Activated naive CD4-positive, alpha-beta T cell treated with anti-CD3 and anti-CD28 coated beads for 36 hours (primary cell): Measurements from ENCODE around the gene BAZ2A. TPM values are rescaled to one million over a fixed set of nuclear protein-coding genes. Genes with fewer than 3 reads are reported as not detected.

ENCODE experiments used
- CTCF ChIA-PET: fragments of 350-600 bp; sonication (Branson Sonifier 250); formaldehyde crosslinking; loops from one replicate; lab custom pipeline; 2021; ENCODE audit warnings: antibody characterized with exemption; lab: Charles Lee
- DNase-seq: peaks from one replicate; pipeline ENCODE4 v3.0.0-alpha.2; 2020
- H3K27ac Mint-ChIP-seq: one replicate; pipeline ENCODE4 v1.8.0; 2021; ENCODE audit warnings: mild to moderate bottlenecking, mixed read lengths
- H3K27me3 Mint-ChIP-seq: one replicate; pipeline ENCODE4 v1.8.0; 2021; ENCODE audit warnings: low read depth, mixed read lengths
- H3K36me3 Mint-ChIP-seq: one replicate; pipeline ENCODE4 v1.8.0; 2021; ENCODE audit warnings: low read depth, mixed read lengths
- H3K4me1 Mint-ChIP-seq: one replicate; pipeline ENCODE4 v1.8.0; 2021; ENCODE audit warnings: low read depth, mixed read lengths
- H3K4me3 Mint-ChIP-seq: one replicate; pipeline ENCODE4 v1.8.0; 2021; ENCODE audit warnings: mild to moderate bottlenecking, moderate library complexity, mixed read lengths
- H3K9me3 Mint-ChIP-seq: one replicate; pipeline ENCODE4 v1.8.0; 2021; ENCODE audit warnings: mixed read lengths
- intact Hi-C: fragments of 100-400 bp; cut with micrococcal nuclease; formaldehyde crosslinking; loops from one replicate; pipeline ENCODE4 v1.15.1; 2023
- total RNA-seq, 2 experiments: library from RNA; stranded (reverse); gene quantifications; one replicate each; pipeline ENCODE4 v1.2.3, GENCODE V29; 2021

Gene BAZ2A
- total RNA-seq, 2 experiments from 2014 or later = 78.3 to 80.0 TPM

GRCh38 chr12:56634242-56634836, 4.2 kb upstream of the BAZ2A start:
- Mint-ChIP-seq H3K9me3 (no peaks in the 10 kb centered on the region), H3K27me3 (no peaks in the 10 kb centered on the region), H3K4me1 (peaks cover 75% of the 10 kb centered on the region), H3K36me3 (peaks cover 18% of the 10 kb centered on the region), H3K27ac (peak overlapping the region; percentile 75), H3K4me3 (peak overlapping the region; percentile 86)
- intact Hi-C loops = no loop called here
- CTCF ChIA-PET = interaction anchor here (1.0 to 3.4 kb wide), 5 partner anchors 10 to 458 kb away, joined by 3 to 34 read pairs (median 23); partner anchors contain the start of gene ATP5F1B
- peak; percentile 38 for DNase-seq

GRCh38 chr12:56633468-56634241, 3.5 kb upstream of the BAZ2A start:
- Mint-ChIP-seq H3K36me3 (peaks cover 15% of the 10 kb centered on the region), H3K4me1 (peaks cover 75% of the 10 kb centered on the region), H3K4me3 (peak overlapping the region; percentile 86), H3K9me3 (no peaks in the 10 kb centered on the region), H3K27ac (peak overlapping the region; percentile 23), H3K27me3 (no peaks in the 10 kb centered on the region)
- intact Hi-C loops = loop anchor here (2.0 kb wide), 1 partner anchor 705 kb away; no protein-coding TSS in a partner anchor
- CTCF ChIA-PET = interaction anchor here (1.1 to 3.4 kb wide), 2 partner anchors 14 to 44 kb away, joined by 5 to 23 read pairs; no protein-coding TSS in a partner anchor
- DNase-seq = no peak

GRCh38 chr12:56632701-56633467, 2.8 kb upstream of the BAZ2A start:
- CTCF ChIA-PET = interaction anchor here (0.5 kb wide), 1 partner anchor 9 kb away, joined by 3 read pairs; no protein-coding TSS in a partner anchor
- Mint-ChIP-seq H3K4me3 (peak overlapping the region; percentile 36), H3K36me3 (peaks cover 11% of the 10 kb centered on the region), H3K27ac (peak overlapping the region; percentile 19), H3K4me1 (peaks cover 77% of the 10 kb centered on the region), H3K9me3 (no peaks in the 10 kb centered on the region), H3K27me3 (no peaks in the 10 kb centered on the region)
- intact Hi-C loops = loop anchor here (2.0 kb wide), 1 partner anchor 704 kb away; no protein-coding TSS in a partner anchor
- no peak for DNase-seq

GRCh38 chr12:56631790-56632700, 1.9 kb upstream of the BAZ2A start:
- H3K27ac Mint-ChIP-seq = peak overlapping the region; percentile 68
- H3K9me3 Mint-ChIP-seq = no peaks in the 10 kb centered on the region
- DNase-seq = peak; percentile 49
- CTCF ChIA-PET = interaction anchor here (0.5 to 0.6 kb wide), 2 partner anchors 10 to 631 kb away, joined by 3 to 6 read pairs; no protein-coding TSS in a partner anchor
- intact Hi-C loops = loop anchor here (2.0 kb wide), 1 partner anchor 703 kb away; no protein-coding TSS in a partner anchor
- H3K4me3 Mint-ChIP-seq = peak overlapping the region; percentile 36
- peaks cover 7% of the 10 kb centered on the region for H3K36me3 Mint-ChIP-seq
- peaks cover 78% of the 10 kb centered on the region for H3K4me1 Mint-ChIP-seq
- H3K27me3 Mint-ChIP-seq = no peaks in the 10 kb centered on the region

GRCh38 chr12:56629459-56630179, 507 bp downstream of the BAZ2A start:
- Mint-ChIP-seq H3K4me1 (peaks cover 79% of the 10 kb centered on the region), H3K4me3 (peak overlapping the region; percentile 98), H3K27me3 (no peaks in the 10 kb centered on the region), H3K36me3 (peaks cover 9% of the 10 kb centered on the region), H3K27ac (peak overlapping the region; percentile 94), H3K9me3 (no peaks in the 10 kb centered on the region)
- DNase-seq = peak; percentile 75
- CTCF ChIA-PET = interaction anchor here (0.5 to 1.5 kb wide), 5 partner anchors 29 to 552 kb away, joined by 3 to 4 read pairs (median 3); no protein-coding TSS in a partner anchor
- intact Hi-C loops = loop anchor here (1.0 kb wide), 4 partner anchors 8 to 108 kb away; partner anchors contain the start of genes PTGES3 and RBMS2

- Mint-ChIP-seq H3K4me3 (peak overlapping the region; percentile 98), H3K36me3 (peaks cover 9% of the 10 kb centered on the region), H3K4me1 (peaks cover 79% of the 10 kb centered on the region), H3K27ac (peak overlapping the region; percentile 94), H3K27me3 (no peaks in the 10 kb centered on the region), H3K9me3 (no peaks in the 10 kb centered on the region)
- intact Hi-C loops = loop anchor here (1.0 kb wide), 2 partner anchors 7 to 8 kb away; no protein-coding TSS in a partner anchor
- peak; percentile 80 for DNase-seq
- CTCF ChIA-PET = interaction anchor here (0.5 to 1.6 kb wide), 9 partner anchors 8 to 553 kb away, joined by 3 to 10 read pairs (median 3); no protein-coding TSS in a partner anchor
Measured at GRCh38 chr12:56628671-56629458, 1.3 kb downstream of the BAZ2A start.

GRCh38 chr12:56626701-56627100, 3.4 kb downstream of the BAZ2A start:
- peaks cover 12% of the 10 kb centered on the region for H3K36me3 Mint-ChIP-seq

GRCh38 chr12:56622535-56622934, 7.6 kb downstream of the BAZ2A start:
- CTCF ChIA-PET = interaction anchor here (0.6 to 3.0 kb wide), 6 partner anchors 11 to 685 kb away, joined by 3 to 27 read pairs (median 4); no protein-coding TSS in a partner anchor
- Mint-ChIP-seq H3K36me3 (peaks cover 14% of the 10 kb centered on the region), H3K9me3 (no peaks in the 10 kb centered on the region), H3K27me3 (no peaks in the 10 kb centered on the region), H3K4me3 (no peak overlapping the region), H3K27ac (no peak overlapping the region), H3K4me1 (peaks cover 55% of the 10 kb centered on the region)
- DNase-seq = peak; percentile 27
- intact Hi-C loops = no loop called here

More at GRCh38 chr12:56626701-56627100, 3.4 kb downstream of the BAZ2A start:
- H3K9me3 Mint-ChIP-seq = no peaks in the 10 kb centered on the region
- peak overlapping the region; percentile 80 for H3K27ac Mint-ChIP-seq
- no peaks in the 10 kb centered on the region for H3K27me3 Mint-ChIP-seq
- H3K4me1 Mint-ChIP-seq = peaks cover 70% of the 10 kb centered on the region
- no peak overlapping the region for H3K4me3 Mint-ChIP-seq
- DNase-seq = no peak
- CTCF ChIA-PET = interaction anchor here (0.5 to 0.9 kb wide), 3 partner anchors 9 to 112 kb away, joined by 3 to 8 read pairs (median 4); no protein-coding TSS in a partner anchor
- intact Hi-C loops = no loop called here

GRCh38 chr12:56616925-56617324, 13.2 kb downstream of the BAZ2A start:
- peak overlapping the region; percentile 53 for H3K27ac Mint-ChIP-seq
- peaks cover 33% of the 10 kb centered on the region for H3K36me3 Mint-ChIP-seq
- intact Hi-C loops = no loop called here
- no peak overlapping the region for H3K4me3 Mint-ChIP-seq
- no peaks in the 10 kb centered on the region for H3K27me3 Mint-ChIP-seq
- H3K9me3 Mint-ChIP-seq = no peaks in the 10 kb centered on the region
- CTCF ChIA-PET = interaction anchor here (0.9 to 1.4 kb wide), 2 partner anchors 11 to 19 kb away, joined by 3 to 4 read pairs; no protein-coding TSS in a partner anchor
- DNase-seq = no peak
- peaks cover 16% of the 10 kb centered on the region for H3K4me1 Mint-ChIP-seq

- intact Hi-C loops = no loop called here
- Mint-ChIP-seq H3K4me1 (peaks cover 15% of the 10 kb centered on the region), H3K4me3 (no peak overlapping the region), H3K27me3 (no peaks in the 10 kb centered on the region), H3K27ac (no peak overlapping the region), H3K36me3 (peaks cover 39% of the 10 kb centered on the region), H3K9me3 (no peaks in the 10 kb centered on the region)
- CTCF ChIA-PET = interaction anchor here (0.9 to 1.4 kb wide), 2 partner anchors 12 to 20 kb away, joined by 3 to 4 read pairs; no protein-coding TSS in a partner anchor
- DNase-seq = no peak
Measured at GRCh38 chr12:56616244-56616643, 13.9 kb downstream of the BAZ2A start.
